GM12878 (cell line): ENCODE measurements around the gene P4HA2. TPM values are rescaled to one million over a fixed set of nuclear protein-coding genes. Genes with fewer than 3 reads are reported as not detected.

Experiments
- ATAC-seq: fragments of 200-7000 bp; cut with Tn5 transposase; 3 replicates; pipeline ENCODE4 v1.9.1; 2020; ENCODE audit warnings: mild to moderate bottlenecking, moderate library complexity
- BruUV-seq: library from RNA; stranded (reverse); fragments of 400-500 nt; replicated peaks from 2 replicates; lab custom pipeline; 2021; lab: Mats Ljungman, UMichigan
- CTCF ChIA-PET: fragments of 300-600 bp; sonication (Branson Sonifier 250); formaldehyde crosslinking; extraction: SDS; loops from one replicate; lab custom pipeline; 2021; ENCODE audit warnings: inconsistent platforms; lab: Yijun Ruan, JAX
- POLR2A ChIA-PET: fragments of 350-600 bp; formaldehyde crosslinking; extraction: SDS; loops from one replicate; lab custom pipeline; 2021; ENCODE audit warnings: inconsistent platforms; lab: Charles Lee
- RAD21 ChIA-PET: fragments of 300-600 bp; sonication (Branson Sonifier 250); formaldehyde crosslinking; loops from one replicate; lab custom pipeline; 2023; ENCODE audit warnings: antibody characterized with exemption; ENCODE audit not compliant: unreplicated experiment; lab: Charles Lee
- SMC1A ChIA-PET: fragments of 300-600 bp; sonication (Branson Sonifier 250); formaldehyde crosslinking; loops from one replicate; lab custom pipeline; 2023; ENCODE audit not compliant: unreplicated experiment, uncharacterized antibody; lab: Charles Lee
- DNase-seq: peaks from one replicate; pipeline ENCODE4 v3.0.0-alpha.2; 2011; ENCODE audit warnings: low read depth, low spot score
- FAIRE-seq: peaks from 3 replicates; lab custom pipeline; 2011; peaks lifted over from hg19 to GRCh38; lab: Jason Lieb, UNC
- H2AFZ ChIP-seq: 2 replicates; pipeline ENCODE4 v1.6.0; 2011; ENCODE audit warnings: low read depth, low read length, control low read depth; ENCODE audit not compliant: control insufficient read depth
- H3K27ac ChIP-seq: 2 replicates; pipeline ENCODE4 v1.5.1; 2011; ENCODE audit warnings: control low read depth; ENCODE audit not compliant: control insufficient read depth, insufficient read depth
- H3K27me3 ChIP-seq, 2 experiments: replicated peaks in 1 of 2; 2 replicates each; pipeline versions ENCODE4 v1.6.0 to v1.6.1; 2011; ENCODE audit warnings: low read length in 1 of 2; ENCODE audit not compliant: control insufficient read depth in 2 of 2, insufficient read depth in 2 of 2
- H3K36me3 ChIP-seq, 2 experiments: 2 replicates each; pipeline ENCODE4 v1.5.1; 2011; ENCODE audit warnings: low read length in 1 of 2; ENCODE audit not compliant: control insufficient read depth in 2 of 2, insufficient read depth in 2 of 2
- H3K4me1 ChIP-seq: 2 replicates; pipeline ENCODE4 v1.6.1; 2011; ENCODE audit warnings: mild to moderate bottlenecking, low read length, moderate library complexity, mixed read lengths; ENCODE audit not compliant: control insufficient read depth, insufficient read depth
- H3K4me2 ChIP-seq: 2 replicates; pipeline ENCODE4 v1.6.0; 2011; ENCODE audit warnings: control low read depth; ENCODE audit not compliant: control insufficient read depth, insufficient read depth
- H3K4me3 ChIP-seq: fragments of 200-600 bp; sonication (generic); 2 replicates; pipeline ENCODE4 v1.5.1; 2016
- H3K79me2 ChIP-seq: 2 replicates; pipeline ENCODE4 v1.6.0; 2011; ENCODE audit warnings: low read length; ENCODE audit not compliant: control insufficient read depth, insufficient read depth
- H3K9ac ChIP-seq: 2 replicates; pipeline ENCODE4 v1.8.0; 2011; ENCODE audit warnings: low read length, control low read depth, mixed read lengths; ENCODE audit not compliant: control insufficient read depth, insufficient read depth
- H3K9me3 ChIP-seq: replicated peaks from 3 replicates; pipeline ENCODE4 v1.5.1; 2011; ENCODE audit warnings: mild to moderate bottlenecking, low read length; ENCODE audit not compliant: control insufficient read depth, insufficient read depth
- H4K20me1 ChIP-seq: 2 replicates; pipeline ENCODE4 v1.6.0; 2011; ENCODE audit not compliant: control insufficient read depth, insufficient read depth
- BMI1 ChIP-seq: fragments of 450-650 bp; IDR thresholded peaks from 2 replicates; pipeline ENCODE4 v1.6.1; 2016; ENCODE audit warnings: mild to moderate bottlenecking, moderate library complexity, borderline replicate concordance
- ELK1 ChIP-seq: IDR thresholded peaks from 2 replicates; pipeline ENCODE4 v1.6.1; 2012; ENCODE audit warnings: low read depth, low read length, improper control_type of control experiment
- EZH2 ChIP-seq: IDR thresholded peaks from 2 replicates; pipeline ENCODE4 v1.6.1; 2012; ENCODE audit warnings: low read depth, mild to moderate bottlenecking, control low read depth, inconsistent platforms, low read length, borderline replicate concordance; ENCODE audit not compliant: control insufficient read depth
- FOXM1 ChIP-seq: IDR thresholded peaks from 2 replicates; pipeline ENCODE4 v1.6.1; 2012; ENCODE audit warnings: low read depth, mild to moderate bottlenecking, inconsistent platforms, low read length, moderate library complexity
- GABPA ChIP-seq: IDR thresholded peaks from 2 replicates; pipeline ENCODE4 v1.6.1; 2014; ENCODE audit warnings: antibody characterized with exemption, low read depth, mild to moderate bottlenecking, inconsistent platforms
- KAT2A ChIP-seq: conservative IDR thresholded peaks from 2 replicates; pipeline ENCODE4 v1.6.1; 2011; ENCODE audit warnings: low read depth, low read length; ENCODE audit not compliant: control insufficient read depth
- KDM1A ChIP-seq: fragments of 200-600 bp; sonication (generic); IDR thresholded peaks from 2 replicates; pipeline ENCODE4 v1.6.1; 2016; ENCODE audit warnings: borderline replicate concordance
- LARP7 ChIP-seq: fragments of 450-650 bp; IDR thresholded peaks from 2 replicates; pipeline ENCODE4 v1.6.1; 2017; ENCODE audit warnings: mild to moderate bottlenecking
- MEF2B ChIP-seq: fragments of 450-650 bp; IDR thresholded peaks from 2 replicates; pipeline ENCODE4 v1.6.1; 2018; ENCODE audit warnings: mild to moderate bottlenecking, moderate library complexity; ENCODE audit not compliant: partially characterized antibody, poor library complexity, severe bottlenecking
- MTA3 ChIP-seq: IDR thresholded peaks from 2 replicates; pipeline ENCODE4 v1.6.1; 2012; ENCODE audit warnings: low read length, inconsistent platforms, borderline replicate concordance
- NBN ChIP-seq: fragments of 450-650 bp; IDR thresholded peaks from 2 replicates; pipeline ENCODE4 v1.6.1; 2016
- POLR2A ChIP-seq: IDR thresholded peaks from 2 replicates; pipeline ENCODE4 v1.6.1; 2011; ENCODE audit warnings: low read depth, mild to moderate bottlenecking, low read length
- RAD51 ChIP-seq: fragments of 450-650 bp; IDR thresholded peaks from 2 replicates; pipeline ENCODE4 v1.6.1; 2016; ENCODE audit warnings: moderate library complexity, mild to moderate bottlenecking, inconsistent platforms
- SIN3A ChIP-seq: IDR thresholded peaks from 2 replicates; pipeline ENCODE4 v1.6.1; 2012; ENCODE audit warnings: low read depth, low read length, improper control_type of control experiment
- TBL1XR1 ChIP-seq: IDR thresholded peaks from 2 replicates; pipeline ENCODE4 v1.6.1; 2012; ENCODE audit warnings: low read depth, low read length, improper control_type of control experiment
- ZNF622 ChIP-seq: fragments of 450-650 bp; IDR thresholded peaks from 2 replicates; pipeline ENCODE4 v1.6.1; 2017; ENCODE audit warnings: mild to moderate bottlenecking, inconsistent platforms
- WGBS: methylation state at CpG from one replicate; pipeline ENCODE4 v1.1.6; 2016; ENCODE audit warnings: low lambda C conversion rate; ENCODE audit not compliant: insufficient replicate concordance, insufficient coverage; ENCODE audit errors: missing lambda C conversion rate; 5-methylcytosine and 5-hydroxymethylcytosine counted together
- in situ Hi-C: fragments of 300-500 bp; cut with MboI; formaldehyde crosslinking; loops from 9 replicates; pipeline ENCODE4 v1.14.3; 2018; ENCODE audit warnings: mixed read lengths
- intact Hi-C: fragments of 100-400 bp; cut with micrococcal nuclease; formaldehyde crosslinking; loops from one replicate; pipeline ENCODE4 v1.14.2; 2022; ENCODE audit not compliant: unreplicated experiment
- polyA plus RNA-seq, 11 experiments: library from polyadenylated mRNA; depleted of rRNA in 4 of 11; unstranded in 6 of 11; stranded (reverse) in 5 of 11; fragments of >200 nt; fragmentation: Nextera tagmentation in 4 of 11; fragmentation: Illumina TruSeq in 1 of 11; extraction: Ambion mirVana in 4 of 11; extraction: Trizol in 1 of 11; gene quantifications; 1 replicate in 1 of 11; 2 replicates in 10 of 11; pipeline versions ENCODE4 v1.2.1 to v1.2.3, GENCODE V29; 2011 to 2016; ENCODE audit warnings: inconsistent platforms in 2 of 11, missing spikeins in 2 of 11, low read depth in 1 of 11
- total RNA-seq, 4 experiments: library from RNA; depleted of rRNA in 3 of 4; stranded (reverse); fragments of >200 nt in 3 of 4; fragmentation: Illumina TruSeq in 1 of 4; extraction: Trizol in 1 of 4; gene quantifications; 2 replicates each; pipeline versions ENCODE4 v1.2.1 to v1.2.3, GENCODE V29; 2013 to 2021
- TF ChIP-seq, protein P1 (sequence below): fragments of 450-650 bp; IDR thresholded peaks from 2 replicates; pipeline ENCODE4 v1.6.1; 2017; ENCODE audit warnings: antibody characterized with exemption, mild to moderate bottlenecking, moderate library complexity
- TF ChIP-seq, protein P2 (sequence below): IDR thresholded peaks from 2 replicates; pipeline ENCODE4 v1.6.1; 2011; ENCODE audit warnings: borderline replicate concordance, low read depth, mild to moderate bottlenecking, moderate library complexity, low read length; ENCODE audit not compliant: insufficient read depth, poor library complexity, severe bottlenecking

P4HA2 gene
- total and polyA plus RNA-seq, 10 of the 15 experiments (the other 5 are each of a cell fraction or from before 2014, with no cell fraction given) = 4.7 to 10.9 (median 7.5) TPM

DNA sequence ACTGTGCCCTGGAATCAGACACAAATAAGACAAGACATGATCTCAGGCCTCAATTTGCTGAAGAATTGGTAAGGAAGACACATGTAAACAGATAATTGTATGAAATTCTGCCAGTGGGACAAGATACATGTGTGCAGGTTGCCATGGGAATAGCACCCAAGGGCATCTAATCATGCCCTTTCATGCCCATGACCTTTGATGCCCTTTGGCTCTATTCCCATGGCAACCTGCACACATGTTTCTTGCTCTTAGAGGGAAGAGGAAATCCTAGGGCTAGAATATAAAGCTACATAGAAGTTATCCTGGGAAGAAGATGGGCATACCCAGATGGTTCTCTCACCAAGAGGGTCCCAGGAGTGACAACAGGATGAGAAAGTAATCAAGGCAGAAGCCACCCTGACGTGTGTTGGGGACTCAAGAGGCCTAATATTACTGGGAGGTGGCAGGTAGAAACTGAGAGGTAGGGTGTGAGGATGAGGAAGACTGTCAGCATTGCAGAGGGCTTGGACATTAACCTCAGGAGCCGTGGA lies 34.4 kb downstream of the P4HA2 start:
- SMC1A ChIA-PET = interaction anchor here (0.9 to 1.4 kb wide), 3 partner anchors 12 to 132 kb away, joined by 3 to 4 read pairs (median 3); no protein-coding TSS in a partner anchor
- Histone ChIP-seq H3K4me1 (no peaks in the 10 kb centered on the region), H2AFZ (no peak overlapping the region), H3K79me2 (no peaks in the 10 kb centered on the region), H3K9me3 (no peaks in the 10 kb centered on the region), H4K20me1 (no peaks in the 10 kb centered on the region), H3K4me3 (no peak overlapping the region), H3K27me3 (no peaks in the 10 kb centered on the region), H3K27ac (no peak overlapping the region), H3K9ac (no peak overlapping the region), H3K4me2 (no peak overlapping the region), H3K36me3 (no peaks in the 10 kb centered on the region)
- RAD21 ChIA-PET = no interaction called here
- DNase-seq = no peak
- in situ Hi-C loops = no loop called here
- intact Hi-C loops = no loop called here
- POLR2A ChIA-PET = no interaction called here
- no peak for FAIRE-seq
- TF ChIP-seq LARP7 (no peak), KDM1A (no peak), GABPA (no peak), POLR2A (no peak), TBL1XR1 (no peak), KAT2A (no peak), MTA3 (no peak), FOXM1 (no peak), NBN (no peak), ZNF622 (no peak), BMI1 (no peak), RAD51 (no peak), EZH2 (no peak), MEF2B (no peak), SIN3A (no peak), ELK1 (no peak)
- TF ChIP-seq, protein P1, sequence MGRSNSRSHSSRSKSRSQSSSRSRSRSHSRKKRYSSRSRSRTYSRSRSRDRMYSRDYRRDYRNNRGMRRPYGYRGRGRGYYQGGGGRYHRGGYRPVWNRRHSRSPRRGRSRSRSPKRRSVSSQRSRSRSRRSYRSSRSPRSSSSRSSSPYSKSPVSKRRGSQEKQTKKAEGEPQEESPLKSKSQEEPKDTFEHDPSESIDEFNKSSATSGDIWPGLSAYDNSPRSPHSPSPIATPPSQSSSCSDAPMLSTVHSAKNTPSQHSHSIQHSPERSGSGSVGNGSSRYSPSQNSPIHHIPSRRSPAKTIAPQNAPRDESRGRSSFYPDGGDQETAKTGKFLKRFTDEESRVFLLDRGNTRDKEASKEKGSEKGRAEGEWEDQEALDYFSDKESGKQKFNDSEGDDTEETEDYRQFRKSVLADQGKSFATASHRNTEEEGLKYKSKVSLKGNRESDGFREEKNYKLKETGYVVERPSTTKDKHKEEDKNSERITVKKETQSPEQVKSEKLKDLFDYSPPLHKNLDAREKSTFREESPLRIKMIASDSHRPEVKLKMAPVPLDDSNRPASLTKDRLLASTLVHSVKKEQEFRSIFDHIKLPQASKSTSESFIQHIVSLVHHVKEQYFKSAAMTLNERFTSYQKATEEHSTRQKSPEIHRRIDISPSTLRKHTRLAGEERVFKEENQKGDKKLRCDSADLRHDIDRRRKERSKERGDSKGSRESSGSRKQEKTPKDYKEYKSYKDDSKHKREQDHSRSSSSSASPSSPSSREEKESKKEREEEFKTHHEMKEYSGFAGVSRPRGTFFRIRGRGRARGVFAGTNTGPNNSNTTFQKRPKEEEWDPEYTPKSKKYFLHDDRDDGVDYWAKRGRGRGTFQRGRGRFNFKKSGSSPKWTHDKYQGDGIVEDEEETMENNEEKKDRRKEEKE = no peak
- TF ChIP-seq, protein P2, sequence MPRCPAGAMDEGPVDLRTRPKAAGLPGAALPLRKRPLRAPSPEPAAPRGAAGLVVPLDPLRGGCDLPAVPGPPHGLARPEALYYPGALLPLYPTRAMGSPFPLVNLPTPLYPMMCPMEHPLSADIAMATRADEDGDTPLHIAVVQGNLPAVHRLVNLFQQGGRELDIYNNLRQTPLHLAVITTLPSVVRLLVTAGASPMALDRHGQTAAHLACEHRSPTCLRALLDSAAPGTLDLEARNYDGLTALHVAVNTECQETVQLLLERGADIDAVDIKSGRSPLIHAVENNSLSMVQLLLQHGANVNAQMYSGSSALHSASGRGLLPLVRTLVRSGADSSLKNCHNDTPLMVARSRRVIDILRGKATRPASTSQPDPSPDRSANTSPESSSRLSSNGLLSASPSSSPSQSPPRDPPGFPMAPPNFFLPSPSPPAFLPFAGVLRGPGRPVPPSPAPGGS = no peak
- ATAC-seq = no peak
- CTCF ChIA-PET = interaction anchor here (0.6 to 4.8 kb wide), 5 partner anchors 8 to 432 kb away, joined by 3 to 27 read pairs (median 8); no protein-coding TSS in a partner anchor
- BruUV-seq = no TSS peak
- WGBS = 11% methylated on average over 2 of the region's 2 CpGs
